ENCODE measurements around the gene GJB2. TPM values are rescaled to one million over a fixed set of nuclear protein-coding genes. Genes with fewer than 3 reads are reported as not detected.

GJB2 gene
- total and polyA plus RNA-seq, 2 of the 8 experiments (the other 6 are each of a cell fraction or from before 2014, with no cell fraction given), result 0.20 to 0.21 TPM

GRCh38 chr13:20175907-20176652 lies 16.7 kb downstream of the GJB2 start:
- no peak for DNase-seq (ENCODE audit: low read depth in 1 of 2, low spot score in 2 of 2)
- Histone ChIP-seq H3K4me1 (replicated peaks in 1 of 4; ENCODE audit: control insufficient read depth in 3 of 4, insufficient read depth in 4 of 4, low read length in 3 of 4) (peaks cover 0 to 7% (median 0%) of the 10 kb centered on the region in 4 experiments; a peak in 1 of 7 replicates), H3K23ac (ENCODE audit: insufficient read length) (no peak overlapping the region), H4K91ac (replicated peaks; ENCODE audit: insufficient read length, low read length) (no peak overlapping the region), H2BK20ac (ENCODE audit: low read length) (no peak overlapping the region), H3K18ac (ENCODE audit: extremely low read depth, low read length) (no peak overlapping the region), H4K5ac (ENCODE audit: insufficient read length, low read depth, low read length) (no peak overlapping the region), H4K8ac (ENCODE audit: extremely low read depth, insufficient read depth, low read length) (no peak overlapping the region), H2AK5ac (ENCODE audit: low read depth, low read length) (no peak overlapping the region), H3K27me3 (replicated peaks in 1 of 4; ENCODE audit: control insufficient read depth in 3 of 4, extremely low read depth in 1 of 4, insufficient read depth in 3 of 4, low read length in 3 of 4) (peaks cover 0 to 3% (median 0%) of the 10 kb centered on the region in 4 experiments; a peak in 1 of 7 replicates), H4K20me1 (replicated peaks in 1 of 2; ENCODE audit: control insufficient read depth in 1 of 2, insufficient read depth in 2 of 2, low read length in 2 of 2) (no peaks in the 10 kb centered on the region), H3K14ac (ENCODE audit: insufficient read length) (no peak overlapping the region), H3K36me3 (ENCODE audit: control insufficient read depth in 2 of 4, insufficient read depth in 4 of 4, low read length in 3 of 4) (no peaks in the 10 kb centered on the region), H2AFZ (ENCODE audit: low read length) (no peak overlapping the region), H3K27ac (ENCODE audit: low read depth, low read length) (no peak overlapping the region), H3K79me1 (ENCODE audit: low read depth, low read length) (no peaks in the 10 kb centered on the region), H2BK5ac (ENCODE audit: low read depth, low read length) (no peak overlapping the region), H3K4ac (replicated peaks; ENCODE audit: insufficient read length, low read depth, low read length) (no peak overlapping the region), H3K9ac (replicated peaks in 1 of 4; ENCODE audit: extremely low read depth in 1 of 4, low read depth in 3 of 4, low read length in 3 of 4) (no peak overlapping the region), H3K56ac (replicated peaks; ENCODE audit: insufficient read length, low read depth, low read length) (no peak overlapping the region), H2BK120ac (replicated peaks; ENCODE audit: low read depth, low read length) (no peak overlapping the region), H3K9me3 (ENCODE audit: insufficient read depth in 2 of 2, low read depth in 1 of 2, low read length in 1 of 2) (no peaks in the 10 kb centered on the region), H3K4me2 (ENCODE audit: insufficient read depth in 1 of 2, low read depth in 2 of 2, low read length in 2 of 2) (no peak overlapping the region), H3K79me2 (ENCODE audit: control insufficient read depth in 1 of 2, insufficient read depth in 2 of 2, low read length in 2 of 2) (no peaks in the 10 kb centered on the region), H2BK12ac (ENCODE audit: low read depth, low read length) (no peak overlapping the region), H2BK15ac (ENCODE audit: low read length) (no peak overlapping the region), H3K23me2 (ENCODE audit: low read depth, low read length) (no peaks in the 10 kb centered on the region), H3K4me3 (ENCODE audit: extremely low read depth in 1 of 4, insufficient read depth in 2 of 4, low read depth in 3 of 4, low read length in 4 of 4) (no peak overlapping the region)
- ChIA-PET CTCF (ENCODE audit: partially characterized antibody) (interaction anchor here (1.4 to 1.5 kb wide), 2 partner anchors 9 to 317 kb away, joined by 3 to 5 read pairs; no protein-coding TSS in a partner anchor), POLR2A (ENCODE audit: partially characterized antibody) (interaction anchor here (0.6 kb wide), 1 partner anchor 828 kb away, joined by 4 read pairs; no protein-coding TSS in a partner anchor)
- no peak for FAIRE-seq
- 83% methylated on average over 14 of the region's 14 CpGs; no CpG with 5 or more reads in 1 of the 2 experiments for WGBS, 2 experiments (ENCODE audit: extremely low coverage in 1 of 2, insufficient coverage in 1 of 2, insufficient read length in 1 of 2, insufficient replicate concordance in 2 of 2, low coverage in 1 of 2, low lambda C conversion rate in 2 of 2, missing lambda C conversion rate in 1 of 2)
- TF ChIP-seq SRF (IDR thresholded peaks at IDR 0.05; ENCODE audit: low read depth, low read length) (no peak), GTF2F1 (IDR thresholded peaks at IDR 0.05; ENCODE audit: borderline replicate concordance, low read depth, low read length) (no peak), SP2 (IDR thresholded peaks at IDR 0.05; ENCODE audit: low read length) (no peak), HDAC6 (IDR thresholded peaks at IDR 0.05; ENCODE audit: low read depth, low read length) (no peak), TCF12 (IDR thresholded peaks at IDR 0.05; ENCODE audit: low read depth, low read length) (no peak), BRCA1 (IDR thresholded peaks at IDR 0.05; ENCODE audit: low read depth, low read length) (no peak), RXRA (IDR thresholded peaks at IDR 0.05; ENCODE audit: insufficient read depth, low read depth, low read length) (no peak), SIRT6 (IDR thresholded peaks at IDR 0.05; ENCODE audit: low read length) (no peak), TAF1 (IDR thresholded peaks at IDR 0.05; ENCODE audit: low read depth, low read length) (no peak), CEBPB (IDR thresholded peaks at IDR 0.05; ENCODE audit: low read depth, low read length) (no peak), SIN3A (conservative IDR thresholded peaks at IDR 0.05 in 1 of 2, IDR thresholded peaks at IDR 0.05 in 1 of 2; ENCODE audit: low read depth in 1 of 2, low read length in 2 of 2) (no peak), SIX5 (IDR thresholded peaks at IDR 0.05; ENCODE audit: low read depth, low read length) (no peak), POU5F1 (IDR thresholded peaks at IDR 0.05; ENCODE audit: low read depth, low read length) (no peak), NANOG (IDR thresholded peaks at IDR 0.05; ENCODE audit: insufficient read depth, low read depth, low read length, poor library complexity, severe bottlenecking) (no peak)
